NCI-H146 treated with DMSO at 0.1 percent for 48 hours (cell line): Measurements from ENCODE around the gene BMPR1A.
A peak's percentile ranks its signal among the peaks of the same experiment; 100 is the strongest.

ENCODE experiments used
- DNase-seq: peaks from one replicate; lab custom pipeline; 2025; ENCODE audit not compliant: unreplicated experiment; lab: John Stamatoyannopoulos, UW

The BMPR1A gene

GRCh38 chr10:86871563-86872183 lies 115.3 kb downstream of the BMPR1A start:
- no peak for DNase-seq

- no peak for DNase-seq
These were observed 116.3 kb downstream of the BMPR1A start for GRCh38 chr10:86872757-86873156.

- no peak for DNase-seq
These were observed 120.3 kb downstream of the BMPR1A start for GRCh38 chr10:86876748-86877147.

- DNase-seq: no peak
These were observed 122.7 kb downstream of the BMPR1A start for GRCh38 chr10:86878983-86879713.

- no peak for DNase-seq
These were observed 124.6 kb downstream of the BMPR1A start for GRCh38 chr10:86880971-86881370.

- DNase-seq: no peak
These were observed 132.4 kb downstream of the BMPR1A start for GRCh38 chr10:86888585-86889381.

GRCh38 chr10:86889997-86890396 lies 133.6 kb downstream of the BMPR1A start:
- no peak for DNase-seq

- DNase-seq: no peak
These were observed 142.1 kb downstream of the BMPR1A start for GRCh38 chr10:86898511-86898910.

GRCh38 chr10:86899132-86899531 lies 142.7 kb downstream of the BMPR1A start:
- DNase-seq: no peak

- peak; percentile 39 for DNase-seq
These were observed 143.4 kb downstream of the BMPR1A start for GRCh38 chr10:86899670-86900276.

GRCh38 chr10:86900955-86901354 lies 144.5 kb downstream of the BMPR1A start:
- DNase-seq: no peak

GRCh38 chr10:86904600-86904999 lies 148.2 kb downstream of the BMPR1A start:
- DNase-seq: no peak

GRCh38 chr10:86905429-86905828 lies 149.0 kb downstream of the BMPR1A start:
- no peak for DNase-seq

- no peak for DNase-seq
These were observed 158.3 kb downstream of the BMPR1A start for GRCh38 chr10:86914734-86915133.

GRCh38 chr10:86918022-86918471 lies 161.6 kb downstream of the BMPR1A start:
- peak; percentile 17 for DNase-seq

GRCh38 chr10:86922553-86922961 lies 166.1 kb downstream of the BMPR1A start:
- DNase-seq: no peak

- no peak for DNase-seq
These were observed 173.3 kb downstream of the BMPR1A start for GRCh38 chr10:86929468-86930380.

- no peak for DNase-seq
These were observed 175.5 kb downstream of the BMPR1A start for GRCh38 chr10:86931872-86932271.

- DNase-seq: no peak
These were observed 176.3 kb downstream of the BMPR1A start for GRCh38 chr10:86932674-86933073.

- peak; percentile 16 for DNase-seq
These were observed 177.8 kb downstream of the BMPR1A start for GRCh38 chr10:86934162-86934711.
